OCI-LY7 (cell line): Measurements from ENCODE around the gene RAB6B.

Experiments
- CTCF ChIP-seq: fragments of 200-600 bp; sonication (generic); conservative IDR thresholded peaks from 2 replicates; pipeline ENCODE4 v1.5.1; 2014; ENCODE audit warnings: mild to moderate bottlenecking, antibody characterized with exemption, low read length, moderate library complexity, mixed read lengths
- EZH2phosphoT487 ChIP-seq: fragments of 200-600 bp; sonication (generic); IDR thresholded peaks from 2 replicates; pipeline ENCODE4 v1.6.1; 2018; ENCODE audit warnings: low read depth, borderline replicate concordance, mild to moderate bottlenecking, mixed run types, antibody characterized with exemption, low read length, moderate library complexity, mixed read lengths

- TF ChIP-seq CTCF, result no peak
- no peak for TF ChIP-seq EZH2phosphoT487
Measured at GRCh38 chr3:133804896-133805295, 90.8 kb downstream of the RAB6B start.
